GM23248 (cell line): ENCODE data around the gene HUWE1.

Source experiments
- EZH2 ChIP-seq: fragments of 200-600 bp; sonication (generic); IDR thresholded peaks from 2 replicates; pipeline ENCODE4 v1.6.1; 2018; ENCODE audit warnings: antibody characterized with exemption, mild to moderate bottlenecking; ENCODE audit not compliant: insufficient read depth, poor library complexity, severe bottlenecking
- EZH2phosphoT487 ChIP-seq: fragments of 200-600 bp; sonication (generic); IDR thresholded peaks from 2 replicates; pipeline ENCODE4 v1.6.1; 2018; ENCODE audit warnings: antibody characterized with exemption, moderate library complexity, mild to moderate bottlenecking, low read depth; ENCODE audit not compliant: insufficient read depth

GRCh38 chrX:53630261-53630660, 56.3 kb downstream of the HUWE1 start:
- TF ChIP-seq EZH2 (no peak), EZH2phosphoT487 (no peak)
